ENCODE measurements around the gene ZNF594.
"Not testable (repeated sequence)": the region's sequence is repeated elsewhere in the genome, so short reads cannot be mapped to it uniquely, and the experiment has no call there.

ZNF594 gene

DNA sequence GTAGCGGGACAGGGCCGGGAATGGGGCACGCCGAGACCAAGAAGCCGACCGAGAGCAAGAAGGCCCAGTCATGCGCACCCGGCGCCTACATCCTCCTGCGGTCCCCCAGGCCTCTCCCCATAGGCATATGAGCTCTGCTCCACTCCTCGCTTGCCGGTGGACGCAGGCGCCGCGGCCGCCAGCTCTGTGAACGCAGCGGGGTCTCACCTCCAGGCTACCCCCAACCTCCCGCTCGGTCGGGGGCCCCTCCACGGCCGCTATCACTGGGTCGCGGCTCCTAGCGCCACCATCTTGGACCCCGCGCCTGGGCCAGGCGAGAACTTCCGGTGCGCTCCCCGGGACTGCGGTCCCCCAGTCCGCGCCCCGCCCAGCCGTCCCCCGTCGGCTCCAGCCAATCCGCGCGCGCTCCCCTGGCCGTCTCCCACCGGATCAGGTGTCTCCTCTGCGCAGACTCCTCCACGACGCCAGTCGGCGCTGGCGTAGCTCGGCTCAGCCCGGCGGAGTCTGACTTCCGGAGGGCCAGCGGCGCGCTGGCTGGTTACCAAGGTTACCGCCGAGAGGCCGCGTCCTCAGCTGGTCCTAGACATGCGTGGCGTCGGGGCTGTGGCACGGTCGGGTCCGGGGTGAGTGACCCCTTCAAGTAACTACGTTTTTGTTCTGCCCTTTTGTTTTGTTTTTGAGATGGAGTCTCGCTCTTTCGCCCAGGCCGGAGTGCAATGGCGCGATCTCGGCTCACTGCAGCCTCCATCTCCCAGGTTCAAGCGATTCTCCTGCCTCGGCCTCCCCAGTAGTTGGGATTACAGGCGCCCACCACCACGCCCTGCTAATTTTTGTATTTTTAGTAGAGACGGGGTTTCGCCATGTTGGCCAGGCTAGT lies at the start of gene ZNF594:
ZNF594 (minus strand) TSS at position 328 of the 877 bp plus-strand sequence. CDS start 7,612 bp downstream, outside the sequence.
- DNase-seq: peak; percentile 87

DNA sequence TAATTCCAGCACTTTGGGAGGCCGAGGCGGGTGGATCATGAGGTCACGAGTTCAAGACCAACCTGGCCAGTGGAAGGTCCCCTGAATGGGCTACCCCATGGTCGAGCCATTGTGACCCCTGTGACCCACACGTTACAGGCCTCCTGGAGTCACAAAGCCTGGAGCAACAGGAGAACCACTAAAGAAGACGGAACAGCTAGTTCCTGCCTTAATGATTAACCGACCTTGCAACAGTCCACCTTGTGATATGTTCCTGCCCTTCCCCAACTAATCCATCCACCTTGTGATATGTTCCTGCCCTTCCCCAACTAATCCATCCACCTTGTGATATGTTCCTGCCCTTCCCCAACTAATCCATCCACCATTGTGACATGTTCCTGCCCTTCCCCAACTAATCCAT lies 48.1 kb upstream of the ZNF594 start:
- DNase-seq: not testable (repeated sequence)

DNA sequence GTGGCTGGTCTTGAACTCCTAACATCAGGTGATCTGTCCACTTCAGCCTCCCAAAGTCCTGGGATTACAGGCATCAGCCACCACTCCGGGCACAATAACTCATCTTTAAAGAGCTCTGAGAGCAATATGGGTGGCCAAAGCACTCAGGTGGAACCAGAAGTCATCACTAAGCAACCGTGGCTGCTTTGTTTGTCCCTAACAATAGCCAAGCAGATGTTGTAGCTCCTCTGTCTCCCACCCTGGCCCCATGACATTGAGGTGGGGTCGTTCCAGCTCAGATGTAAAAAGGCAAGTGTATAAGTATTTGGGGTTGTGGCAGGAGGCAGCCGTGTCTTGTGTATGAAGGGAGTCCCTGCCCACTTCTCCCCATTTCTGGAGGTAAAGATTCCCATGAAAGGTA lies 46.7 kb upstream of the ZNF594 start:
- no peak for DNase-seq

DNA sequence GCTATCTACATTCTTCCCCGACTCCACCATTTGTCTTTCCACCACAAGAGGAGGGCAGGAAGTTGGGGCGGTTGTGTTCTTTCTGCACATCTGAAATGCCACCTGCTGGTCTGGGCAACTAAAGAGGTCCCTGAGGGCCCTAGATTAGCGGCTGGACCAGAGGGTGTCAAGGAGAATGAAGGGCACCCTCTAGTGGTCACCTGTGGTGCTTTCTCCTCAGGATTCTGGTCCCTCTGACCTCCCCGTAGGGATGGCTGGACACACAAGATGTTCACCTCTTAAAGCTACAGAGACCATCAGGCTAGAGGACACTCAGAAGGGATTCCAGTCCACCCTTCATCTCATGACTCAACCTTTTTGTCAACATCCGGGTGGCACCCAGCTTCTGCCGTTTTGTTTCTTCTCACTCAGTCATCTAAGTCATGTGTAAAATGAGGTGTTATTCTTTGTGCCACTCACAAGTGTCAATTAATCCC lies 45.9 kb upstream of the ZNF594 start:
- DNase-seq: peak; percentile 42

DNA sequence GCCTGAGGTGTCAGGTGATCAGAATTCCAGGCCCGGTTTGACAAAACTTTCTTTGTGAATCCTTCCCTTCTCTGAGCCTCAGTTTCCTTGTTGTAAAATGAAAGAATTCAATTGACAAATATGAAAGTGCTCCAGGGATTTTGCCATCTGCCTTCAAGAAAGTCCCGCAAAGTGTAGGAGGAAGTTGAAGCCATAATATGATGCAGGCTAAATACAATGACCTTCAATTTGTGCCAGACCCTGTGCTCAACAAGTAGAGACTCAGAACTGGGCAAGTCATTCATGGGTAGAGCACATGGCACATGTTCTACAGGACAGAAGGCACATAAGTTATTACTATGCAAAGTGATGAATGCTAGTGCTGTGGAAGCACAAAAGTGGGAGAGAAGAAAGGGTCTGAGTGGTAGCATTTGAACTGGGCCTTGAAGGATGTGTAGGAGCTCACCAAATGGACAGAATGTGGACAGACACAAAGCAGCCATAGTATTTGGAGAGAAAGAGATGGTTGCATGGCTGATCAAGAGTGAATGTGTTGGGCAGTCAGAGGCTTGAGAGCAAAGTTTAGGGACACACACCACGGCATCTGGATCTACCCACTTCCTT lies 45.4 kb upstream of the ZNF594 start:
- no peak for DNase-seq

DNA sequence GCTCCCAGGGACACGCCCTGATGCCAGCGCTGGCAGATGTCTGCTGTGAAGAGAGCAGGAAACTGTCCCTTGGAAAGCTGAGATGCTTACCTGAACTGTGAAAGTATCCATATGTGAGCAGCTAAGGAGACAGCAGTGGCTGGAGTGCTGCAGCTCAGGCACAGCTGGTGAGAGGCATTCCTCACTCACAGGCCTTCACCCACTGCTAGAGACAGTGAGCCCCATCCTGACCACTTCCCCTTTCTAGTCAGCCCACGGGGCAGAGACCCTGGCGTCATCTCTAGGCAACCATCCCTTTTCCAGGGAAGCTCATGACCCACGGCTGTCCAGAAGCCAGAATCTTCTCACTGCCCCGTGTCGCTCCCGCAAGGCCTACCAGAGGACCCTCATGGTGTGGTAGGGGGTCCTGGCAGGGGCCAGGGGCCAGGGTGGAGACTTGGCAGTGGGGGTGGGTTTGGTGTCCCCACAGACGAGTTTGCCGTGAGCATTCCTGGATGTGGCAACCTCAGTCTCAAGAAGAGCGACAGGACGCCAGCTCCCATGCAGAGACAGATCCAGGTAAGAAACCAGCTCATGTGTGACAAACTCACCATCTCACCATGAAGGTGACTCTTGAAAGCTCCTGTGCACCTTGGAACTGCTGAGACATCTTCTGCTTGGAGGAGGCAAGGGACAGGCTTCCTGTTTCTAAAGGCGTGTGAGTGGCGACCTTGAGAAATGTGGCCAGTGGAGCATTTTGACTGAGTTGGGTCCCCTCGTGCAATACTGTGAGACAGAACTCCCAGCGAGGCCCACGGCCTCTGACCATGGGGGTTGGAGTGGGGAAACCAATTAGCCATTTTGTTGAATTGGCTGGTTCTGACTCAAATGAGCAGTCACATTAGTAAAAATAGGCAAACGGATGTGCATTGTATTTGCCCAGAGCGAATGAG lies 43.2 kb upstream of the ZNF594 start, which contains the start of gene SCIMP:
SCIMP (minus strand) TSS at position 216 of the 932 bp plus-strand sequence; CDS start at position 111, 105 bp downstream.
- no peak for DNase-seq

DNA sequence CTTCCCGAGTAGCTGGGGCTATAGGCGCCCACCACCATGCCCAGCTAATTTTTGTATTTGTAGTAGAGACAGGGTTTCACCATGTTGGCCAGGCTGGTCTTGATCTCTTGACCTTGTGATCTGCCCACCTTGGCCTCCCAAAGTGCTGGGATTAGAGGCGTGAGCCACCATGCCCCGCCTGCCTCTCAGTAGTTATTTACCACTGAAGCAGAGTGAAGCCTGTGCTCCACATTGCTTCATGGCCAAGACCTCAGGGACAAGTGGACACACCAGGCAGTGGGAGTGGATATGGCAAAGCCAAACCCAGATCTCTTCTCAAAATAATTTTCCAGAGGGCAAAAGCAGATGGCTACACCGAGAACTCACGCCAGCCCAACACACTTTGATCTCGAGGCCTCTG lies 41.8 kb upstream of the ZNF594 start:
- not testable (repeated sequence) for DNase-seq

DNA sequence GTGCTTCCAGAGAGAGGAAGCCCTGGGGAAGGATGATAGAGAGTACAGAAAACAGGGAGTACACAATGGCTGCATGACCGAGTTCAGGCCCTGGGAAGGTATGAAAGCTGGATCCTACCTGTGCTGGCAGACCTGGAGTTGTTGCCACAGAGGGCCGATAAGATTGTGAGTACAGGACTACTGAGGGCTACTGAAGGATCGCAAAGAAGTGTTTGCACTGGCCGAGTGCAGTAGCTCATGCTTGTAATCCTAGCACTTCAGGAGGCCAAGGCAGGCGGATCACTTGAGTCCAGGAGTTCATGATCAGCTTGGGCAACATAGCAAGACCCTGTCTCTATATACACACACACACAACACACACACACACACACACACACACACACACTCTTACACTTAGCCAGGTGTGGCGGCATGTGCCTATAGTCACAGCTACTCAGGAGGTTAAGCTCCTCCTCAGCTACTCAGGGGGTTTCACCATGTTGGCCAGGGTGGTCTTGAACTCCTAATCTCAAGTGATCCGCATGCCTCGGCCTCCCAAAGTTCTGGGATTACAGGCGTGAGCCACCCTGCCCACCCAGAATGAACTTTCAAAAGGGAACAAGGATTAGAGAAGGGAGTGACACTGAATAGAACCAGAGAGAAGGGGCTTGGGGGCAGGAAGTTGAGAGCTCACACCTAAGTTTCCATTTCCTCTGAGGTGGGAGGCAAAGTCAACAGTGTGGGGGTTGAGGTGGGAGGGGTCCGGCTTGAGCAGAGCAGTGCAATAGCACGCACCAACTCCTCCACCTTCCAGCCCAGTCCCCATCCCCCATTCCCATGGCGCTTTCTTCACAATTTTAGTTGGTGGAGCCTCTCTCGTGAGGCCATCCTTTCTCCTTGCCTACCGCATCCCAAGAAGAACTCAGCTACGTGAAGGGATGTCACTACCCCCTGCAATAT lies 35.5 kb upstream of the ZNF594 start:
- DNase-seq: no peak

DNA sequence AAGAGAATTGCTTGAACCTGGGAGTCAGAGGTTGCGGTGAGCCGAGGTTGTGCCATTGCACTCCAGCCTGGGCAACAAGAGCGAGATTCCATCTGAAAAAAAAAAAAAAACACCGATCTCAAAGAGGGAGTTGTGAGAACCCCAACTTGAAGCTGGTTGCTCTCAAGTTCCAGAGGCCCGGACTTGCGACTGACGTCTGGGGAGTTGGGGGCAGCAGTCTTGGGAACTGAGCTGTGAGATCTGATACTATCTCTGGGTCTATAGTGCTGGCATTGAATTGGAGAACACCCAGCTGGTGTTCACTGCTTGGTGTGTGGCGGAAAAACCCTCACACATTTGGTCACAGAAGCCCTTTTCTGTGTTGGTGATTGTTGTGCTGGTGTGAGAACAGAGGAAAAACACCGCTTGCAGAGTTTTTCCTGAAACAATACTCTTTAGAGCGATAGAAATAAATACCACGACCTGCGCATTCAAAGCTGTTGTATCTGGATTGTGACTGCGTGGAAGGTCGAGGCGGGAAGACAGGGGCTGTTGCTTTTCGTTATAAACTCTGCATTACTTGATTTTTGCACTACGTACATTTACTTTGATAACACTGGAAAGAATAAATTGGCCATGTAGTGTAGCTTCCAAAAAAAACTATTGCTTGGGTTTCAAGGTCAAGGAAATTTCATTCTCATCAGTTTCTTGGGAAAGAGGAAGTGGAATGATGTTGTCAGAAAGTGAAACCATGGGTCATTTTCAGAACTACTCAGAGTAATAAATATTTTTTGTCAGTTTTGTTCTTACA lies 34.2 kb upstream of the ZNF594 start:
- DNase-seq: no peak

DNA sequence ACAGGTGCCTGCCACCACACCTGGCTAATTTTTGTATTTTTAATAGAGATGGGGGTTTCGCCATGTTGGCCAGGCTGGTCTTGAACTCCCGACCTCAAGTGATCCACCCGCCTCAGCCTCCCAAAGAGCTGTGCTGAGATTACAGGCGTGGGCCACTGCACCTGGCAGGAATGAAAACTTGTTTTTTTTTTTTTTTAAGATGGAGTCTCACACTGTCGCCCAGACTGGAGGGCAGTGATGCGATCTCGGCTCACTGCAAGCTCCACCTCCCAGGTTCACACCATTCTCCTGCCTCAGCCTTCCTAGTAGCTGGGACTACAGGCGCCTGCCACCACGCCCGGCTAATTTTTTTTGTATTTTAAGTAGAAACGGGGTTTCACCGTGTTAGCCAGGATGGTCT lies 30.2 kb upstream of the ZNF594 start:
- DNase-seq: not testable (repeated sequence)

DNA sequence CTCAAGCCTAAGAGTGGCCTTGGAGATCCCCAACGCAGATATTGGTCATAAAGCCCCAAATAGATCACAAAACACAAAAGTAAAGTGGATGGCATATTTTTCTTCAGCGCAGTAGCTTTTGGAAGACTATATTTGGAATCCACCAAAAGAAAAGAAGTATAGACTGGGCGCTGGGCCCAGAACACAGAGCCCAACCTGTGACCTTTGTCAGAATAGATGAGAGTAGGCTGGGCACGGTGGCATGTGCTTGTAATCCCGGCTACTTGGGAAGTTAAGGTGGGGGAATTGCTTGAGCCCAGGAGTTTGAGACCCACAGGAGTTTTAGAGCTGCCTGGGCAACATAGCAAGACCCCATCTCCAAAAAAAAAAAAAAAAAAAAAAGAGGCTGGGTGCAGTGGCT lies 28.4 kb upstream of the ZNF594 start:
- DNase-seq: no peak

DNA sequence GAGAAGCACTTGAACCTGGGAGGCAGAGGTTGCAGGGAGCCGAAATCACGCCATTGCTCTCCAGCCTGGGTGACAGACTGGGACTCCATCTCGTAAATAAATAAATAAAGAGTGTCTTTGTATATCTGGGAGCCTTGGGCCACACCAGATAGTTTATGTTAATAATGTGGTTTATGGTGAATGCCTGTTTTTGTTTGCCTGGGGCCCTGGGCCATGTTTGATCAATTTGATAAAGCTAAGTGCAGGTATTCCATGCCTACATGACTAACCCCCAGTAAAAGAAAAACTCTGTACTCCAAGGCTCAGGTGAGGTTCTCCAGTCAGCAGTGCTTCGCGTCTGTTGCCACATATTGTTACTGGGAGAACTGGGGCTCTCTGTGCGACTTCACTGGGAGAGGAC lies 27.9 kb upstream of the ZNF594 start:
- no peak for DNase-seq

DNA sequence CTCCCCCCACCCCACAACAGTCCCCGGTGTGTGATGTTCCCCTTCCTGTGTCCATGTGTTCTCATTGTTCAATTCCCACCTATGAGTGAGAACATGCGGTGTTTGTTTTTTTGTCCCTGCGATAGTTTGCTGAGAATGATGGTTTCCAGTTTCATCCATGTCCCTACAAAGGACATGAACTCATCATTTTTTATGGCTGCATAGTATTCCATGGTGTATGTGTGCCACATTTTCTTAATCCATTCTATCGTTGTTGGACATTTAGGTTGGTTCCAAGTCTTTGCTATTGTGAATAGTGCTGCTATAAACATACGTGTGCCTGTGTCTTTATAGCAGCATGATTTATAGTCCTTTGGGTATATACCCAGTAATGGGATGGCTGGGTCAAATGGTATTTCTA lies 25.9 kb upstream of the ZNF594 start:
- not testable (repeated sequence) for DNase-seq

DNA sequence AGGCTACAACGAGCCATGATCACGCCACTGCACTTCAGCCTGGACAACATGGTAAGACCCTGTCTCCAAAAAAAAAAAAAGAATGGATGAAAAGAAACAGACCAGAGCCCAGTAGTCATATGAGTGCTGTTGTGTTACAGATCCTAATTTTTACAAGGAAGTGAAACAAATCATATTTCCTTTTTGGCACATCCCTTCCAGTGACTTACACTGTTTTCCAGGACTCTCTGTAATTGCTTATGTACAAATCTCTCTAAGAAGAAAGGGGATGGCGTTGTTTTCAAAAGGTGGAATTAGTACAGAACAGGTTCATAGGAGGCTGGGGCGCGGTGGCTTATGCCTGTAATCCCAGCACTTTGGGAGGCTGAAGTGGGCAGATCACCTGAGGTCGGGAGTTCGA lies 19.8 kb upstream of the ZNF594 start:
- DNase-seq: no peak

DNA sequence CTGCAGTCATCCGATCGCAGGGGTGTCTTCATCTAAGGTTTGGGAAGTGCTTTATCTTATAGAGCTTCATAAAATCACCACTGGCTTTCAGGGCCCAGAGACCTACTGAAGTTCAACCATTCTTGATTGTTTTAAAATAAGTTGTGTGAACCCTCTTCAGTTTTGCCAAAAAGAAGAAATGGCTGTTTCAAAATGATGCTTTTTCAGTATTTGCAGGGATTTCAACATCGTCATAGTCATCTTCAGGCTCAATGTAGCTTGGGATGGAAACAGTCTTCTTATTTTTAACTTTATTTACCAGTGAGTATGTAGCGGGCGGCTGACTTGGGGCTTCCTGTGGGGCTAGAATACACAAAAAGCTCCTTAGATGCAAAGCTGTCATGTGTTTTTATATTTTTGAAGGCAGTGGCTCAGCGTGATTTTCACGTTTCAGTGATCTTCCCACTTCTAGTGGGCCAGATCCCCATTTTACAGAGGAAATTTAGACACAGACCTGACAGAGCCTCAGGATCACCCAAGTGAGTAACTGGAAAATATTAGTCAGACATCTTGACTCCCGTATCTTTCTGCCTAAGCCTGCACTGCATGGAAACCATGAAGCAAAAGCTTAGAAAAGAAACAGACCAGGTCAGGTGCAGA lies 19.1 kb upstream of the ZNF594 start:
- no peak for DNase-seq

DNA sequence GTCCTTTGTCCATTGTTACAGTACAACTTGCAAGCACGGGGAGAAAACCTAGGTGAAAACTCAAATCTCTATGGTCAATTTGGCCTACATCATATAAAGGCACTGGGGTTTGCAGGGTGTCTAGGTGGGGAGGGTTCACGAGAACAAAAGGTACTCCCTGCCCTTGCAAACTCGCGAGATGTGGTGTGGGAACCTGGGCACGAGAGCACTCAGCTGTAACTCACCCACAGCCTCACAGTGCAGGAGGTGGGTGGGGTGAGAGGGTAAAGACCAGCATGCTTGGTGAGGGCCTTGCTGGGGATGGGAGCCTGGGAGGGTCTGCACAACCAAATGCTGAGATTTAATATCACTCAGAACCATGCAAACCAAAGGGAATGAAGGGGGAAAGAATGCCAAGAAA lies 18.4 kb upstream of the ZNF594 start:
- no peak for DNase-seq

DNA sequence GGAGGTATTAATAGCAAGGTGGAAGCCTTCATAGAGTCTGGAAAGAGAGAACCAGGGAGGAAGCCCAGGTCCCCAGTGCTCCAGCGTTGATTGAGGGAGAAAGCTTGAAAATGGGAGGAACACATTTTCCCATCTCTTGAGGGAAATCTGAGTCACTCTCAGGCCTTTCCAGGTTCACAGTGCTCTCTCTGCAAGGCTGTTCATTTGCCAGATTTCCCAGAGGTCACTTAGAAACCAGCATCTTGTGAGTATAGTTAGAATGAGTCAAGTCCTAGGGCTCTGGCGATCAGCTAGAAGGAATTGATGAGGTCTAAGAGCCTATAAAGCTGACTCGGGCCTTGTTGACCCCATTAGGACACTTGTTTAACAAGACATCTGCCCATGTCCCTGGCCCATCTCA lies 17.7 kb upstream of the ZNF594 start:
- DNase-seq: no peak

DNA sequence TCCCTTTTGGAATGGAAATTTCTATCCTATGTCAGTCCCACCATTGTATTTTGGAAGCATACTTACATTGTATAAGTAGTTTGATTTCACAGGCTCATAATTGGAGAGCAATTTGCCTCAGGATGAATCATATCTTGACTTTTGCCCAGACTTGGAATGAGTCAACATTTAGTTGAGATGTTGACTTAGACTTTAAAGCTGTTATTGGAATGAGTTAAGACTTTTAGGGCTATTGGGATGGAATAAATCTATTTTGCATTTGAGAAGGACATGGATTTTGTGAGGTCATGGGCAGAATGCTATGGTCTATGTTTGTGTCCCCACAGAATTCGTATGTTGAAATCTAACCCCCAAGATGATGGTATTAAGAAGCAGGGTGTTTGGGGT lies 12.2 kb upstream of the ZNF594 start:
- no peak for DNase-seq

DNA sequence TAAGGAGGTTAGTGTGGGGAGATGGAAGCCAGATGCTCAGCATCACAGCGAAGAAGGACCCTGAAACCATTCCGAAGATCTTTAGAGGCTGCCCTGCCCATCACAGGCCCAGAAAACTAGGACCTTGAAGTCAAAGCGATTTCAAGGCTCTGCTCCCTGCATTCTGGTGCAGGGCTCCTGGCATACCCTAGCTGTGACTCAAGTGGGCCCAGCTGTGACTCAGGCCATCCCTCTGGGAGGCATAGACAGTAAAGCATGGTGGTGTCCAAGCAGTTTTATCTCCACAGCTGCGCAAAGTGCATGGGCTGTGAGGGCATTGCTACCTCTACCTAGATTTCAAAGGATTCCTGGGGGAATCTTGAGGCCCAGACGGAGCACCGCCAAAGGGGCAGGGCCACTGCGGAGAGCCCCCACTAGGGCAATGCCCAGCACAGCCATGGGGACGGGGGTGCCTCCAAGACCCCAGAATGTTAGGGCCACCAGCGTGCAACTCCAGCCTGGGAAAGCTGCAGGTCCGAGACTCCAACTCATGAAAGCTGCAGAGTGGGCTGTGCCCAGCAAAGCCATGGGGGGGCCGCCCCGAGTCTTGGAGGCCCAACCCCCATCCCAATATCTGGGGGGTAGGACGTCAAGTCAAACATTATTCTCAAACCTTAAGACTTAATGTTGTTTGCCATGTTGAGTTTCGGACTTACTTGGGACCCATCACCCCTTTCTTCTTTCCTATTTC lies 11.7 kb upstream of the ZNF594 start:
- no peak for DNase-seq

DNA sequence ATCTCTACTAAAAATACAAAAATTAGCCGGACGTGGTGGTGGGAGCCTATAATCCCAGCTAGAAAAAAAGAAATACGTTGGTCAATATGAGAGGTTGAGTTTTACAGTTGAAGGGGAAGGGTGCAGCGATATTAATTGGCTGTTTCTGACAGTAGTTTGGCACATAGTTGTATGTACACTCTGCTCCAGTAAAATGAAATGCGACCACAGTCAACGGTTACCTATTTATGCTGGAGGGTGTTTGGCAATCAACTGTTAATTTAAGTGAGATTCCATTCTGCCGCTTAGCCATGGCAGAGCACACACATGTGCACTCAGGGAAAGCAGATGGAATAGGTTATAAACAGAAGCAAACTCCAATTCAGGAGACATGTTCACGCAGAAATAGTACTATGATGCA lies 9.3 kb upstream of the ZNF594 start:
- no peak for DNase-seq
